T-helper 22 cell (primary cell): ENCODE data around the gene RASGRP3.

Experiments
- DNase-seq: peaks from one replicate; pipeline ENCODE4 v3.0.0-alpha.2; 2020; ENCODE audit warnings: low read depth

Gene RASGRP3

GRCh38 chr2:33579227-33579626, 102.8 kb downstream of the RASGRP3 start:
- no peak for DNase-seq

GRCh38 chr2:33581872-33582271, 105.4 kb downstream of the RASGRP3 start:
- no peak for DNase-seq

- DNase-seq, result no peak
These were observed 106.9 kb downstream of the RASGRP3 start for GRCh38 chr2:33583194-33583938.

- DNase-seq, result no peak
These were observed 110.3 kb downstream of the RASGRP3 start for GRCh38 chr2:33586766-33587165.

GRCh38 chr2:33588232-33588631, 111.8 kb downstream of the RASGRP3 start:
- DNase-seq, result no peak

GRCh38 chr2:33589444-33589843, 113.0 kb downstream of the RASGRP3 start:
- DNase-seq, result no peak

GRCh38 chr2:33595385-33595784, 118.9 kb downstream of the RASGRP3 start:
- DNase-seq, result no peak

GRCh38 chr2:33597026-33597425, 120.6 kb downstream of the RASGRP3 start:
- no peak for DNase-seq

GRCh38 chr2:33598561-33599174, 122.2 kb downstream of the RASGRP3 start:
- DNase-seq, result no peak

GRCh38 chr2:33599175-33599942, 122.9 kb downstream of the RASGRP3 start, which contains the start of gene FAM98A:
TSS of gene FAM98A (minus strand) at chr2:33599299. CDS start at chr2:33599221, 78 bp downstream.
- DNase-seq, result peak; percentile 98

GRCh38 chr2:33599943-33600192, 123.4 kb downstream of the RASGRP3 start:
- DNase-seq, result no peak

- DNase-seq, result no peak
These were observed 125.9 kb downstream of the RASGRP3 start for GRCh38 chr2:33602201-33602830.

- DNase-seq, result no peak
These were observed 127.0 kb downstream of the RASGRP3 start for GRCh38 chr2:33603416-33603815.

GRCh38 chr2:33605056-33605455, 128.6 kb downstream of the RASGRP3 start:
- DNase-seq, result no peak

GRCh38 chr2:33606100-33606499, 129.7 kb downstream of the RASGRP3 start:
- DNase-seq, result no peak

- DNase-seq, result no peak
These were observed 130.2 kb downstream of the RASGRP3 start for GRCh38 chr2:33606622-33607021.

- DNase-seq, result no peak
These were observed 130.8 kb downstream of the RASGRP3 start for GRCh38 chr2:33607251-33607721.

- DNase-seq, result no peak
These were observed 131.5 kb downstream of the RASGRP3 start for GRCh38 chr2:33607905-33608304.

GRCh38 chr2:33614190-33614589, 137.7 kb downstream of the RASGRP3 start:
- no peak for DNase-seq
